Adrenal gland (tissue), 12 donors: ENCODE measurements around the gene TIMP3. TPM values are rescaled to one million over a fixed set of nuclear protein-coding genes. Genes with fewer than 3 reads are reported as not detected.

Experiments used
- DNase-seq, 7 donors: peaks; one replicate each; pipeline ENCODE4 v3.0.0-alpha.2; 2019 to 2020
- H3K27ac ChIP-seq, 5 donors: fragments of 200-600 bp; sonication (generic) in 4 of 5; 1 replicate in 3 of 5; 2 replicates in 2 of 5; pipeline versions ENCODE4 v1.5.1 to v1.8.0; 2016 to 2020; ENCODE audit warnings: mild to moderate bottlenecking in 1 of 5
- H3K27me3 ChIP-seq: fragments of 200-600 bp; 2 replicates; pipeline ENCODE4 v1.8.0; 2021
- H3K36me3 ChIP-seq, 2 donors: fragments of 200-600 bp; replicated peaks in 1 of 2; 1 replicate in 1 of 2; 2 replicates in 1 of 2; pipeline versions ENCODE4 v1.5.1 to v1.8.0; 2018 to 2022
- H3K4me1 ChIP-seq, 2 donors: fragments of 200-600 bp; replicated peaks in 1 of 2; 1 replicate in 1 of 2; 2 replicates in 1 of 2; pipeline versions ENCODE4 v1.5.1 to v1.8.0; 2018 to 2021
- H3K4me3 ChIP-seq, 4 donors: fragments of 200-600 bp; sonication (generic) in 3 of 4; one replicate each; pipeline ENCODE4 v1.5.1; 2016 to 2018
- H3K9me3 ChIP-seq, 3 donors: fragments of 200-600 bp; sonication (generic) in 1 of 3; replicated peaks in 1 of 3; 1 replicate in 2 of 3; 2 replicates in 1 of 3; pipeline versions ENCODE4 v1.5.1 to v1.8.0; 2016 to 2021
- POLR2A ChIP-seq, 2 donors: fragments of 450-650 bp; IDR thresholded peaks; one replicate each; pipeline ENCODE4 v1.6.1; 2017; ENCODE audit warnings: antibody characterized with exemption in 2 of 2, mild to moderate bottlenecking in 2 of 2, moderate library complexity in 1 of 2
- WGBS, 4 donors: extraction: QIAGEN DNeasy Blood & Tissue Kit in 2 of 4; methylation state at CpG; one replicate each; pipeline versions ENCODE4 v1.1.5 to v1.1.7; 2013 to 2017; 5-methylcytosine and 5-hydroxymethylcytosine counted together
- intact Hi-C, 2 donors: fragments of 100-400 bp; cut with DNase I; formaldehyde crosslinking; loops; one replicate each; pipeline versions ENCODE4 v1.14.1 to v1.15.0; 2022 to 2023
- polyA plus RNA-seq, 3 donors: library from polyadenylated mRNA; stranded (reverse); fragments of 200-250 nt in 2 of 3; fragments of 350-450 nt in 1 of 3; fragmentation: Illumina TruSeq in 1 of 3; extraction: RNeasy Lipid Tissue Mini Kit (QIAGEN cat#74804) in 1 of 3; gene quantifications; one replicate each; pipeline ENCODE4 v1.2.3, GENCODE V29; 2013 to 2014
- total RNA-seq, 9 donors: library from RNA; depleted of rRNA in 4 of 9; stranded (reverse); fragments of >200 nt in 4 of 9; fragments of 120-200 nt in 1 of 9; fragmentation: NEBNext Ultra II Directional in 1 of 9; extraction: Animal tissue kit (Norgen Biotek cat#: 25700) in 1 of 9; gene quantifications; one replicate each; pipeline versions ENCODE4 v1.1.0 to v1.2.4, GENCODE V29; 2013 to 2023
- TF ChIP-seq, protein P1 (sequence below), 6 experiments: fragments of 450-650 bp in 4 of 6; fragments of 200-600 bp in 2 of 6; sonication (generic) in 1 of 6; IDR thresholded peaks; 1 replicate in 5 of 6; 2 replicates in 1 of 6; pipeline versions ENCODE4 v1.5.1 to v1.8.0; 2016 to 2021; ENCODE audit warnings: antibody characterized with exemption in 6 of 6, mild to moderate bottlenecking in 2 of 6, moderate library complexity in 1 of 6
- donor health status: healthy with polysubstance abuse.
- donor health status: Bipolar disorder and iron deficiency.
- donor health status: DM: yes; HTN: yes; CAD: no.
- donor health status: DM: no; HTN: no; CAD: no.
- donor health status: DM: no; HTN: no; CAD: no.
- donor health status: DM: yes; HTN: yes; CAD: no.

Gene TIMP3
- total and polyA plus RNA-seq, 12 donors: 78.0 to 677 (median 334) TPM

DNA sequence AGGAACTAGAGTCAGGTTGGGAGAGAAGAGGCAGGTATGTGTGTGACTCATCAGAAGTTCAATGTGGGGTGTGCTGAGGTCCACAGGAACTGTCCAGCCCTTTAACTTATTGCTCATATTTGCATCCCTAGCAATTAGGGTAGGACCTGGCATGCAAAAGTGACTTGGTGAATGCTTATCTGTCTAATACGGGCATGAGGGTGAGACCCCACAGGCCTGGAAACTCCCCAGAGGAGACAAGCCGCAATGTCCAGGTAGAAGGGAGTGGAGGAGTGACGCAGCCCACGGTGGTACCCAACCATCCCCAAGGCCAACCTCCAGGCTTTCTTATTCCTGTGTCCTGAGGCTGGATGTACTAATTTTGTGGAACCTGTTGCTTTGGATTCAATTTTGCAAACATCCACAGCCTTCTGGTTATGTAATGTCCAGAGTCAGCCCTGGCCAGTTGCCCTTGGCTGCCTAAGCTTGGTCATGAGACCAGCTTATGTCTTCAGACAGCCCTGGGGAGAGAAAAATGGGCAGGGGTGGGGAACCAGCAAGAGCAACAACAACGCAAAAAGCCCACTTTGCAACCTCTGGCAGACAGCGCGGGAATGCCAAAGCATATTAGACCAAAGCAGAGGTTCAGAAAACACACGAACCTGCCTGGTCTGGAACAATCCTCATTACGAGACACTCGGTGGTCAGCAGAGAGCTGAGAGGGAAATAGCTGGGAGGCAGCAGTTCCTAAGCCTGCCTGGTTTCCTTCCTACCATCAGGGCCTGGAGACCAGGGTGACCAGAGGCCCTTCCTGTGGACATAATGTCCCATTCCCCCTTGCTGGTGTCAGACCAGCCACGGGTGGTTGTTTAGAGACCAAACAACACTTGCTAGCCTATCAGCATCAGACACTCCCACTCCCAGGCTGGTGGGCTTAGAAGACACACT is 49.3 kb downstream of the TIMP3 start:
- H3K27ac ChIP-seq: peak overlapping the region in 4 of 5 donors; percentile 24 to 87 (median 78)
- no peaks in the 10 kb centered on the region for H3K9me3 ChIP-seq
- H3K27me3 ChIP-seq: no peaks in the 10 kb centered on the region
- TF ChIP-seq, protein P1, sequence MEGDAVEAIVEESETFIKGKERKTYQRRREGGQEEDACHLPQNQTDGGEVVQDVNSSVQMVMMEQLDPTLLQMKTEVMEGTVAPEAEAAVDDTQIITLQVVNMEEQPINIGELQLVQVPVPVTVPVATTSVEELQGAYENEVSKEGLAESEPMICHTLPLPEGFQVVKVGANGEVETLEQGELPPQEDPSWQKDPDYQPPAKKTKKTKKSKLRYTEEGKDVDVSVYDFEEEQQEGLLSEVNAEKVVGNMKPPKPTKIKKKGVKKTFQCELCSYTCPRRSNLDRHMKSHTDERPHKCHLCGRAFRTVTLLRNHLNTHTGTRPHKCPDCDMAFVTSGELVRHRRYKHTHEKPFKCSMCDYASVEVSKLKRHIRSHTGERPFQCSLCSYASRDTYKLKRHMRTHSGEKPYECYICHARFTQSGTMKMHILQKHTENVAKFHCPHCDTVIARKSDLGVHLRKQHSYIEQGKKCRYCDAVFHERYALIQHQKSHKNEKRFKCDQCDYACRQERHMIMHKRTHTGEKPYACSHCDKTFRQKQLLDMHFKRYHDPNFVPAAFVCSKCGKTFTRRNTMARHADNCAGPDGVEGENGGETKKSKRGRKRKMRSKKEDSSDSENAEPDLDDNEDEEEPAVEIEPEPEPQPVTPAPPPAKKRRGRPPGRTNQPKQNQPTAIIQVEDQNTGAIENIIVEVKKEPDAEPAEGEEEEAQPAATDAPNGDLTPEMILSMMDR (IDR thresholded peaks at IDR 0.05): no peak
- TF ChIP-seq POLR2A (IDR thresholded peaks at IDR 0.05): no peak
- DNase-seq: peak; percentile 85 to 95 (median 90)
- peaks cover 0 to 19% of the 10 kb centered on the region in 2 donors for H3K36me3 ChIP-seq
- 47 to 68% (median 61%) methylated on average over 7 to 11 of the region's 11 CpGs for WGBS, 4 donors
- no peak overlapping the region for H3K4me3 ChIP-seq
- peaks cover 33 to 83% of the 10 kb centered on the region in 2 donors for H3K4me1 ChIP-seq
- intact Hi-C loops: no loop called here

DNA sequence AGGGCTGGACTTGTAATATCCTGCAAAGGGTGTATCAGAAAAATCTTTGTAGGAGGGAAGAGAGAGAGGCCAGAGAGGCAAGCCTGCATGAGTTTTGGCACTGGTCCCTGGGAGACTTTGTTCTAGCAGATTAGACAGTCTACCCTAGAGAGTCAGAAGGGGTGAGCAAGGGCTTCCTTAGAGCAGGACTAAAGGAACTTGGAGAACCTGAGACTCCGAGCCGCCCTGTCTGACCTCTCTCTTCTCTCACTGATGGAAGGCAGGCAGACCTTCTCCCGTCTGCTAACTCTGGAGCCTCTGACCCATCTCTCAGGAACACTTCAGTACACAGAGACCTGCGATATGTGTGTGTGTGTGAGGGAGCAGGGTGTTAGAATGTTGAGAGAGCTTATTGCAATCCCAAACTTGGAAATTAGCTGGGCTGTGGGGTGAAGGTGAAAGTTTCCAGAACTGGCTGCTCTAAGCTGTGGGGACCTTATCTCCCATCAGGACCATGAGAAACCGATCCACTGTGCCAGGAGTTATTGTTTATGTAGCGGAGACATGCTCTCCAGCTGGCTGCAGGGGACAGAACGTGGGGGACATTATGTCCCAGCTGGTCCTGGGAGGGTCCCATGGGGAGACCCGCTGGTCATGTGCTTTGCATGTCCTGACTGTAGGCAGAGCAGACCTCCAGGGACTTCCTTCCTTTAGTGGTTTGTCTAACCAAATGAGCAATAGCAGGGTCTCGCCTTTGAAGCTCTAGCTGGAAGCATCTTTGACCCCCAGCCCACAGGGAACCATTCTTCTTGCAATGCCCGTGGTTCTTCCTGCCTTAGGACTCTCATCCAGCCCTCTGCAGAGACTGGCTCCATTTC is 51.1 kb downstream of the TIMP3 start:
- 47 to 68% (median 54%) methylated on average over 4 to 10 of the region's 10 CpGs for WGBS, 4 donors
- Histone ChIP-seq H3K36me3 (peaks cover 0 to 33% of the 10 kb centered on the region in 2 donors), H3K4me3 (no peak overlapping the region), H3K9me3 (no peaks in the 10 kb centered on the region), H3K4me1 (peaks cover 33 to 65% of the 10 kb centered on the region in 2 donors), H3K27ac (peak overlapping the region in 3 of 5 donors; percentile 20 to 87 (median 82)), H3K27me3 (no peaks in the 10 kb centered on the region)
- peak in 6 of 7 donors; percentile 73 to 86 (median 76) for DNase-seq
- intact Hi-C loops: no loop called here
- TF ChIP-seq POLR2A (IDR thresholded peaks at IDR 0.05): no peak
- TF ChIP-seq, protein P1 (IDR thresholded peaks at IDR 0.05): no peak

DNA sequence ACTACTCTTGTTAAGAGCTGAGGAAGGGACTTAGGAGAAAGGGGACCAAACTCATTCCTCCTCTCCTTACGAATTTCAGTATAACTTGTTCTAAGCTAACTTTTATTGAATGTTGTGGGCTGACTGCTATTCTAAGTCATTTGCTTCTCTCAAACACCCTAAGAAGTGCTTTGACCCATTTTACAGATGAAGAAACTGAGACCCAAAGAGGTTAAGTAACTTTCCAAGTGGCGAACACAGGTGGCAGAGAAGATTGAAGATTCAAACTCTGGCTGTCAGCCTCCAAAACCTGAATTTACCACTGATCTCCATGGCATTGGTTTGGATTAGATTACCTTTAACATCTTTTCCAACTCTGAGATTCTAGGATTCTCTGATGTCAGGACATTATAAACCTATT is 52.2 kb downstream of the TIMP3 start:
- peak overlapping the region in 2 of 5 donors; percentile 82 to 87 for H3K27ac ChIP-seq
- H3K4me3 ChIP-seq: no peak overlapping the region
- DNase-seq: no peak
- WGBS, 4 donors: 84 to 97% (median 90%) methylated on average over 2 of the region's 2 CpGs
- peaks cover 26 to 55% of the 10 kb centered on the region in 2 donors for H3K4me1 ChIP-seq
- H3K9me3 ChIP-seq: no peaks in the 10 kb centered on the region
- H3K27me3 ChIP-seq: no peaks in the 10 kb centered on the region
- H3K36me3 ChIP-seq: peaks cover 0 to 43% of the 10 kb centered on the region in 2 donors
- TF ChIP-seq POLR2A (IDR thresholded peaks at IDR 0.05): no peak
- TF ChIP-seq, protein P1 (IDR thresholded peaks at IDR 0.05): no peak
- intact Hi-C loops: no loop called here

DNA sequence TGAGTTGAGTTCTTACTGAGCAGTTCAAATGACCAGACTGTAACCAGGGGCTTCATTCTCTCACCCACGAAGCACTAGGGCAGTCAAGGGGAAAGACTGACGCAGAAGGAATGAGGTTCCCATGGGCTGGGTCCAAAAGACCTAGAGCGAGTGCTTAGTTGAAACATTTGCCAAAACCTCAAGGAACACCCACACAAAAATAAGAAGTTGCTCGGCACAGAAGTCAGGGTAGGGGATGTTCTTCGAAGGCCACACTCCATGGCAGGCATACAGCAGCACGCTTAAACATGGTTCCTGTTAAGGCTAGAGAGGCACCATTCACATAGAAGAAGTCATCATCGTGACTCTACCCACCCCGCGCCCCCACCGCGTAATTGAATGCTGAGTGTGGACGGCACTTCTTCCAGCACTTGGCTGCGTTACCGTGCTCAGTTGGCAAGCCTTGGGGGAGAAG is 52.9 kb downstream of the TIMP3 start:
- Histone ChIP-seq H3K9me3 (no peaks in the 10 kb centered on the region), H3K4me3 (no peak overlapping the region), H3K4me1 (peaks cover 25 to 48% of the 10 kb centered on the region in 2 donors), H3K36me3 (peaks cover 0 to 50% of the 10 kb centered on the region in 2 donors), H3K27me3 (no peaks in the 10 kb centered on the region), H3K27ac (peak overlapping the region in 2 of 5 donors; percentile 15 to 82)
- TF ChIP-seq, protein P1 (IDR thresholded peaks at IDR 0.05): no peak
- TF ChIP-seq POLR2A (IDR thresholded peaks at IDR 0.05): no peak
- 83 to 89% (median 88%) methylated on average over 14 of the region's 14 CpGs for WGBS, 4 donors
- no peak for DNase-seq
- intact Hi-C loops: no loop called here
